ENCODE measurements around the gene AIFM3. TPM values are rescaled to one million over a fixed set of nuclear protein-coding genes. Genes with fewer than 3 reads are reported as not detected.

Gene AIFM3
- total RNA-seq, 1 donor from 2014 or later, result 2.1 TPM

DNA sequence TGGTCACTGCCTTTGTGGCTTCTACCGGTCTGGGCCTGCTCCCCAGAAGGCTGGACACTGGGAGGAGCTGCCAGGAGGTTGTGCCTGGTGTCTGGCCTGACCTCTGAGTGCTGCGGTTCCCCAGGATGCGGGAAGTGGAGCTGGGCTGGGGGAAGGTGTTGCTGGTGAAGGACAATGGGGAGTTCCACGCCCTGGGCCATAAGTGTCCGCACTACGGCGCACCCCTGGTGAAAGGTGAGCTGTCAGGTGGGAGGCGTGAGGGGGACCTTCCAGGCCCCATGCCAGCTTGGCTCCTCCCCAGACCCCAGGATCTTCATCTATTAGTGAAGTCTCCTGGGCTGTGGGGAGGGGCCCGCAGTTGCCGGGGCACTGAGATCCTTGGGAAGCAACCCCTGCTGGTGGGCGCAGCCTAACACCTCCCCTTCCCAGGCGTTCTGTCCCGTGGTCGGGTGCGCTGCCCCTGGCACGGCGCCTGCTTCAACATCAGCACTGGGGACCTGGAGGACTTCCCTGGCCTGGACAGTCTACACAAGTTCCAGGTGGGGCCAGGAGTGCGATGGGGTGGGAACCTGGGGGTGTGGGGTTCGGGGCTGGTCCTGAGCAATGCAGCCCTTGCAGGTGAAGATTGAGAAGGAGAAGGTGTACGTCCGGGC lies 6.7 kb downstream of the AIFM3 start:
- DNase-seq (ENCODE audit: low spot score), result no peak

- no peak for DNase-seq (ENCODE audit: low spot score)
Observed at GRCh38 chr22:20974336-20974955, 7.4 kb downstream of the AIFM3 start.

DNA sequence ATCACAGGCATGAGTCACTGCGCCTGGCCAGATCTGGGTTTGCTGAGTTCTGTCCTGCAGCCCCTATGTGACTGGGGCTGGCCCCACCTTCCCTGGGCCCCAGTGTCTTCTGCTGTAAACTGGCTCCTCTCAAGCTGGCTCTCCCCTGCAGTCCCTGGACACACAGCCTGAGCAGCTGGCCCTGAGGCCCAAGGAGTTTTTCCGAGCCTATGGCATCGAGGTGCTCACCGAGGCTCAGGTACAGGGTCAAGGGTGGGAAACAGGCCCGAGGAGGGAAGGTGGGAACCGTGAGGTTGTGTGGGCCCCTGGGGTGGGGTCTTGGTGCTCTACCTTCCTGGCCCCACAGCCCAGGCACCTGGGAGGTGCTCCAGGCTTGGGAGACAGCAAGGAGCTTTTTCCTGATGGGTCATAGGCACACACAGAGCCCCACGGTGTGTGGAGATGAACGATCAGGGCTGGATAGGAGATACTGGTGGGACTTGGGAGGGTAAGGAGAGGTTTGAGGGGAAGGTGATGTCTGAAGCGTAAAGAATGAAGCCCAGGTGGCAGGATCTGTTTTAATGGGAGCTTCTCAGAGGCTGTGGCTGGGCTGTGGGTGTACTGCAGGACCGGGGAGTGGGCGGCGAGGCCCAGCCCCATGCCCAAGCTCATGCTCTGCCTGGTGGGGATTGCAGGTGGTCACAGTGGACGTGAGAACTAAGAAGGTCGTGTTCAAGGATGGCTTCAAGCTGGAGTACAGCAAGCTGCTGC lies 8.7 kb downstream of the AIFM3 start:
- no peak for DNase-seq (ENCODE audit: low spot score)

DNA sequence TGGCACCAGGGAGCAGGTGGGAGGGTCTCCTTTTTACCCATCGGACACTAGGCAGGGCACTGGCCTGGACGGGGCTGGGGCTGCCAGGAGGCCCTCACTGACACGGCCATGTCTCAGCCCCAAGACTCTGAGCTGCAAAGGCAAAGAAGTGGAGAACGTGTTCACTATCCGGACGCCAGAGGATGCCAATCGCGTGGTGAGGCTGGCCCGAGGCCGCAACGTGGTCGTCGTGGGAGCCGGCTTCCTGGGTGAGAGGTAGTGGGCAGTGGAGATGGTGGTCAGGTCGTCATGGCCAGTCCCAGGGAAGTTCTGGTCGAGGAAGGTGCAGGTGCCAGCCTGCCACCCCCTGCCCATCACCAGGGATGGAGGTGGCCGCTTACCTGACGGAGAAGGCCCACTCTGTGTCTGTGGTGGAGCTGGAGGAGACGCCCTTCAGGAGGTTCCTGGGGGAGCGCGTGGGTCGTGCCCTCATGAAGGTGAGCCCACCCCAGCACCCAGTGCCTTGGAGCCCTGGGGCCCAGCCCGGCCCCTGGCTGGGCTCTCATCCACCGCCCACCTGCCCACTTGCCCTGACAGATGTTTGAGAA lies 9.3 kb downstream of the AIFM3 start:
- no peak for DNase-seq (ENCODE audit: low spot score)

DNA sequence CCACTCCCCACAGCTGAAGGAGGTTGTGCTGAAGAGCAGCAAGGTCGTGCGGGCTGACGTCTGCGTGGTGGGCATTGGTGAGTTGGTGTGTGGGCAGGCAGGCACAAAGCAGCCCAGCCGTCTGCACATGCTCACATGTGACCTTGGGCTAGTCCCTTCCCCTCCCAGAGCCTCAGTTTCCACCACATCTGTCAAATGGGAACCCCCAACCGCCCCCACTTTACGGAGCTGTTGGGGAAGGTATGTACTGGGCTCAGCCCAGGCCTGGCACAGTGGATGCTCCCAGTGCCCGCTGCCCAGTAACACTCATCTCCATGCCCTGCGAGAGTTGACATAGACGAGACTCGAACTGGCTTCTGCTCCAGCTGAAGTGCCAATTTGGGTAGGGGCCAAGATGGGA lies 10.0 kb downstream of the AIFM3 start:
- DNase-seq (ENCODE audit: low spot score), result no peak

- no peak for DNase-seq (ENCODE audit: low spot score)
Observed at GRCh38 chr22:20977516-20978170, 10.6 kb downstream of the AIFM3 start.

DNA sequence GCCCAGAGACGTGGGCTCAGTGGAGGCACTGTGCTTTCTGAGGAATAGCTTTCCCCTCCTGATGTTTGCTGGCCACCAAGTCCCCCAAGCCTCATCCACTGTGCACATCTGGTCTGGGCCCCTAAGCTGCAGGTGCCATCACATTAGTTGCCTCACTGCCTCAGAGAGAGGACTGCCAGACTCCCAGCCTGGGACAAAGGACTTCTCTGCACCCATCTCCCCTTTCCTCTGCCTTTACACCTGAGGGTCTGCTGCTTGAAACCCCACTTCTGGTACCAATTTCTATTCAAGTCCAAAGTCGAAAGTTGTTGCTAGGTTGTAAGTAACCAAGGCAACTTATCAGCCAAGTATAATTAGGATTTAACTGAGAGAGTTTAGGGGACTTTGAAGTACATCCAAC lies 11.4 kb downstream of the AIFM3 start:
- no peak for DNase-seq (ENCODE audit: low spot score)

DNA sequence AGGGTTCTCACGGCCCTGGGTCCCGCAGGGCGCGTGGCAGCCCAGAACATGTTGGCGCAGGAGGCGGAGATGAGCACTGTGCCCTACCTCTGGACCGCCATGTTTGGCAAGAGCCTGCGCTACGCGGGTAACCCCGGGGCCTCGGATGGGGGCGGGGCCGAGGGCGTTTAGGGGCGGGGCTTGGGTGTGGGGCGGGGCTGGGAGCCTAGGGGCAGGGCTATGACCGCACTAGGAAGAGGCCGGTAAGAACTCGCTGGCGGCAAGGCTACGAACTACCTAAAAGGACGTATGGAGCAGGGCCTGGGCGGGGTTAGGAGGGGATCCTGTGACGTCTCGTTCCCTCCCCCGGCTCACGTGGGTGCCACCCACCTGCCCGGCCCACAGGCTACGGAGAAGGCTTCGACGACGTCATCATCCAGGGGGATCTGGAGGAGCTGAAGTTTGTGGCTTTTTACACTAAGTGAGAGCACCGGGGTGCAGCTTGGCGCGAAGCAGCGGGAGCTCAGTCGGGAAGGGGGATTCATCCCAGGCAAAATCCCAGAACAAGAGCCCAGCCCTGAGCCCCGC lies 12.3 kb downstream of the AIFM3 start:
- no peak for DNase-seq (ENCODE audit: low spot score)

DNA sequence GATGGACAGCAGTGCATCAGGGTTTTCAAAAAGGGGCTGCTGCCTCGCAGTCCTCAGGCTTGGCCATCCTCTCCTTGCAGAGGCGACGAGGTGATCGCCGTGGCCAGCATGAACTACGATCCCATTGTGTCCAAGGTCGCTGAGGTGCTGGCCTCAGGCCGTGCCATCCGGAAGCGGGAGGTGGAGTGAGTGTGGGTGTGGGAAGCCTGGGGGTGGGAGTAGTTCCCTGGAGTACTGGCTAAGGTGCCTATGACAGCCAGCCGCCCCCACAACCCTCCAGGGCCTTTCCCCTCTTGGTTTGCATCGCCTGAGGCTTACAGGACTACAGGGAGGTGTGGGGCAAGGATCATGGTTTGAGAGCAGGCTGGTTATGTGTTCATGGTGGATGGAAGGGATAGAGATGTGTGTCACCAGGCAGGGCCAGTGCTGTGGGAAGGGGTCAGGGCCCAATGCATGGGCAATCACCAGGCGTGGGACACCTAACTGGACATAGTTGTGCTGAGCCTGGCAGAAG lies 12.9 kb downstream of the AIFM3 start:
- no peak for DNase-seq (ENCODE audit: low spot score)

DNA sequence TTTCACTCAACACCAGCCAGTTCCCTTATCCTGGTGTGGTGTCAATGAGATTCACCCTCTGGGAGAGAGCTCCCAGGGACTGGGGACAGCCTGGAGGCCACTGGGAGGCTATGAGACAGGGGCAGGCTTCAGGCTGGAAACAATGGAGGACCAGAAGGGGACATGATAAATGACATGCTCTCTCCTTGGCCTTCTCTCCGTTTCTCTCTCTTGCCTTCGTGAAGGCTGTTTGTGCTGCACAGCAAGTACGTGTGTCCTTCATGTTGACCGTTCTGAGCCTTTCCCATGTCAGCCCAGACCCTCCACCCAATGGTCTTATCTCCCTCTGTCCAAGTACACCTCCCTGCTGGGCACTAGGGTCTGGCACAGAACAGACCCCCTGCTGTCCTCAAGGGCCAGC lies 13.5 kb downstream of the AIFM3 start:
- no peak for DNase-seq (ENCODE audit: low spot score)

DNA sequence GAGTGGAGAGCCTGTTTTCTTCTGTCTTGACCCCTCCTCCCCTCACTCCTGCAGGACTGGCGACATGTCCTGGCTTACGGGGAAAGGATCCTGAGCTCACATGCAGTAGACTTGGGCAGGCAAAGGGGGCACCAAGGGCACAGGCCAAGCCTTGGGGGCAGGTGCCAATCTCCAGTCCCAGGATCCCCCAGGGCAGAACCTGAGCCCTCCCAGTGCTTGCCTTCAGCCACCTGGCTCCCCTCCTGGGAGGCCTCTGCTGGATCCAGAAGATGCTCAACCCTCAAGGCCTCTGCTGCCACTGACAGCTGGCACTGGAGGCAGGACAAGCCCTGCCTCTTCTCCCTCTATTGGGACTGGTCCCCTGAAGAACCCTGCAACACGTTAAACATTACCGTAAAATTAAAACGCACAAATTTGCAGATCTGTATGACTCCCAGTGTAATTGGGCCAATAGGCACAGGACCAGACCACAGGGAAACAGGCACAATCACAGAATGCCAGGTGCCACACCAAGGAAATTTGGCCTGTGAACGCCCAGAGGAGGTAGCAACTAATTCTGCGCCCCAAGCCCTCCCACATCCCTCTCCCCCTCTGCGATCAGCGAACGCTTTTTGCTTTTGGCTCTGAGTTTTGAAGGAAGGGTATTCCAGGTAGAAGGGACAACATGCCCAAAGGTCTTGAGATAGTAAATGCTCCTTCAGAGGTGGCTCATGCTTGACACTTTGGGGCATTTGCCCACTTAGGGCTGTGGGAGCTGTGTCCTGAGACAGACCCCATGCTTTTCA lies 14.1 kb downstream of the AIFM3 start:
- no peak for DNase-seq (ENCODE audit: low spot score)

GRCh38 chr22:20981787-20982562 lies 14.9 kb downstream of the AIFM3 start, which contains the start of gene LZTR1:
LZTR1 (plus strand) TSS chr22:20982297; CDS start chr22:20982372, 75 bp downstream.
- peak; percentile 95 for DNase-seq (ENCODE audit: low spot score)

- no peak for DNase-seq (ENCODE audit: low spot score)
Observed at GRCh38 chr22:20982563-20982882, 15.5 kb downstream of the AIFM3 start.

DNA sequence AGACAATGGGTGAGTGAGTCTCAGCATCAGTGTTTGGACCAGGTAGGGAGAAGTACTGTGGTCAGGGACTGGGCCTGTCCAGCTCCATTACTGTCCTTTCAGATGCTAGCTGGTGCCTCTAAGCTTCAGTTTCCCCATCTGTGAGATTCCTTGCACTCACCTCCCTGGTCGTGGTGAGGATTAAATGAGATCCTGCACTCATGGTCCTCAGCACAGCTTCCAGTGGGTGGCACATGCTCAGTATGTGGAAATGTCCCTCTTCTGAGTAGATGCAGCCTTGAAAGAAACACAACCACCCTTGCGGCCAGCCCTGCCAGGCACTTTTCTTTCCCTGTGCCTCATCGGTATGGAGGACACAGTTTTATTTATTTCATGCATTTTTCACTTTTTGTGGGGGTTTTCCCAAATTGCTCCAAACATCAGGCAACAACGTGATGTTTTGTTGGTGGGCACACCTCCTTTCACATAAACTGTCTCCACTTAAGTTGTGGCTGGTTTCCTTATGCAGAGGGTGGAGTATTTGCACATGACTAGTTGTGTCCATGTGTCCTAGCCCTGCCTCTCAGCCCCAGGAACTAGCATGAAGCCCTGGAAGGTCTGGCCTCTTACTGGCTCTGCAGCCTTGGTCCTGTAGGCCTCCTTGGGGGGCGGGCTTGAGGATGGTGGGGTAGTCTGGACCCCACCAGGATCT lies 16.2 kb downstream of the AIFM3 start:
- DNase-seq (ENCODE audit: low spot score), result no peak

DNA sequence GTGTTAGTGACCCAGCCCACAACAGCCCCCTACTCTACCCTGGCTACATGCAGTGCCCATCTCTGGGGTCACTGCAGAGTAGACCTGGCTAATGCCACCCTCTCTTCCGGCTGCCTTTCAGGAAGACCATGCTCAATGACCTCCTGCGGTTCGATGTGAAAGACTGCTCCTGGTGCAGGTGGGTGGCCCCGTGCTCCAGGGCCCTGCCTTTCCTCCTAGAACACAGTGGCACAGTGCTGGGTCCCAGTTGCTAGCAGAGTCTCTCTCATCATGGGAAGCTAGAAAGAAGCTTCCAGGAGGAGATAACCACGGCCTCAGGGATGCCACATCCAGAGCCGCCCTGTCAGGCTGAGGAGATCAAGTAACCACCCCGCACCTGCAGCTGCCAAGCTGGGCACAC lies 18.7 kb downstream of the AIFM3 start:
- no peak for DNase-seq (ENCODE audit: low spot score)

DNA sequence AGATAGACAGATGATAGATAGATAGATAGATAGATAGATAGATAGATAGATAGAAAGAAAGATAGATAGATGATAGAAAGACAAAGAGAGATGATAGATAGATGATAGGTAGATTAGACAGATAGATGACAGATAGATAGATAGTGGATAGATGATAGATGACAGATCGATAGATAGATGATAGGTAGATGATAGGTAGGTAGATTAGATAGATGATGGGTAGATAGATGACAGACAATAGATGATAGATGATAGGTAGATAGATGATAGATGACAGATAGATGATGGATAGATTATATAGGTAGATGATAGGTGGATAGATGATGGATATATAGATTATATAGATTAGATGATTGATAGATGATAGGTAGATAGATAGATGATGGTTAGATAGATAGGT lies 19.3 kb downstream of the AIFM3 start:
- DNase-seq (ENCODE audit: low spot score), result no peak

DNA sequence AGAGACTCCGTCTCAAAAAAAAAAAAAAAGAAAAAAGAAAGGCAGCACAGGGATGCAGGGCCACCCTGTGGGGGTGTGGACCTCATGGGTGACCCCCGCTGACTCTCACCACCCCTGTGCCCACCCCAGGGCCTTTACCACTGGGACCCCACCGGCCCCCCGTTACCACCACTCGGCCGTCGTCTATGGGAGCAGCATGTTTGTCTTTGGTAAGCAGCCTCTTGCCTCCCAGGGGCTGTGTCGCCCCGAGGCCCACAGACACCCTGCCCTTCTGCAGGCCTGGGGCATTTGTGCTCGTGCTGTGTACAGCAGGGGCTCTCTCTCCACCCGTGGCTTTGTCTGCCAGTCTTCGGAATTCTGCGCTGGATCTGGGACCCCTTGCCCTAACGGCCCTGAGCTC lies 20.3 kb downstream of the AIFM3 start:
- no peak for DNase-seq (ENCODE audit: low spot score)

DNA sequence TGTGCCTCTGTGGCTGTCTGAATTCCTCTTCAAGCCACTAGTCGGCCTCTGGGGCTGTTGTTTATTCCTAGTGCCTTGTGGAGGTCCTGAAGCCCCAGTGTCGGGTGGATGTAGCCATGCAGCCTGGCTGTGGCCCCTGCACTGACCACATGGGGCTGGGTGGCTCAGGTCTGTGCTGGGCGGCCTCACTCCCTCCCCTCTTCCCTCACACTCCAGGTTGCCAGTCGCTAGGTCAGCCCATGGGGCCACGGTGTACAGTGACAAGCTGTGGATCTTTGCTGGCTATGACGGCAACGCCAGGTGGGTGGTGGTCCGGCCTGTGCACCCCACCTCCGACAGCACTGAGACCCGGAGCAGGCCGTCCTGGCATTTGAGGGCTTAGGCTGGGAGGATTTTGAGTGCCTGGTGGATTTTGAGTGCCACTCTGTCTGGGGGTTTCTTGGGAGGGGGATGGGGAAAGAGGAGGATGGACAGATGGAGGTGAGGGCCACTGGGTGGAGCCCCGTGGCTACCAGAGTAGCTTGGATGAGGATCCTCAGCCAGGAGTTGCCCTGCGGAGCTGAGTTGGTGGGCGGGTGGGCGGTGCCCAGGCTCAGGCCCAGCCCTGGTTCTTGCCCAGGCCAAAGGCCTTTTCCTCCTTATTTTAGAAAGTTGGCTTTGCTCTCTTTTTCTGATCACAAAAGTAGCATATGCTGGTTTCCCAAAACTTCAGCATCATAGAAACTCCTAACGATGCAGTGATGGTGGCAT lies 21.7 kb downstream of the AIFM3 start:
- DNase-seq (ENCODE audit: low spot score), result no peak
